ENCODE measurements around the gene LCNL1.
"Not testable (repeated sequence)": the region's sequence is repeated elsewhere in the genome, so short reads cannot be mapped to it uniquely, and the experiment has no call there.

LCNL1 gene

DNA sequence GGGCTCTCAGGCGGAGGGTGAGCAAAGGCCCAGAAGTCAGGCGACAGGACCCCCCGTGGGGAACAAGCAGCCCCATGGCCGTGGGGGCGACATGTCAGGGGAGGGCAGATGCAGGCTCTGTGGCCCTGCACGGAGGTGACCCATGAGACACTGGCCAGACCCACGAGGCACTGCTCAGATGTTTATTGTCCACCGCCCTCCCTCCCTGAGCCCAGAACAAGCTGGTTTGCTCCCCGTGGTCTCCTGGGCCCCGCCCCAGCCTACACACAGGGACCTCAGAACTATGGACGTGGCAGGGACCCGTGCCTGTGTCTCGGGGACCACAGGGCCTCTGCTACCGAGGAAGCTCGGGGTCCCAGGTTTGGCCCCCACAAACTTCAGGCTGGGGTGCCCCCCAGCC lies 47.2 kb downstream of the LCNL1 start:
- no peak overlapping the region for H3K27ac ChIP-seq
- no peak for DNase-seq
- H3K4me1 ChIP-seq, result peaks cover 0 to 45% (median 31%) of the 10 kb centered on the region in 4 donors
- H3K27me3 ChIP-seq, result peaks cover 0 to 8% of the 10 kb centered on the region in 2 donors
- no peaks in the 10 kb centered on the region for H3K9me3 ChIP-seq
- intact Hi-C loops (cut with DNase I; ENCODE audit: low total_unique reads), result no loop called here
- no peak overlapping the region for H3K4me3 ChIP-seq
- H3K36me3 ChIP-seq, result no peaks in the 10 kb centered on the region
- TF ChIP-seq, protein P1, sequence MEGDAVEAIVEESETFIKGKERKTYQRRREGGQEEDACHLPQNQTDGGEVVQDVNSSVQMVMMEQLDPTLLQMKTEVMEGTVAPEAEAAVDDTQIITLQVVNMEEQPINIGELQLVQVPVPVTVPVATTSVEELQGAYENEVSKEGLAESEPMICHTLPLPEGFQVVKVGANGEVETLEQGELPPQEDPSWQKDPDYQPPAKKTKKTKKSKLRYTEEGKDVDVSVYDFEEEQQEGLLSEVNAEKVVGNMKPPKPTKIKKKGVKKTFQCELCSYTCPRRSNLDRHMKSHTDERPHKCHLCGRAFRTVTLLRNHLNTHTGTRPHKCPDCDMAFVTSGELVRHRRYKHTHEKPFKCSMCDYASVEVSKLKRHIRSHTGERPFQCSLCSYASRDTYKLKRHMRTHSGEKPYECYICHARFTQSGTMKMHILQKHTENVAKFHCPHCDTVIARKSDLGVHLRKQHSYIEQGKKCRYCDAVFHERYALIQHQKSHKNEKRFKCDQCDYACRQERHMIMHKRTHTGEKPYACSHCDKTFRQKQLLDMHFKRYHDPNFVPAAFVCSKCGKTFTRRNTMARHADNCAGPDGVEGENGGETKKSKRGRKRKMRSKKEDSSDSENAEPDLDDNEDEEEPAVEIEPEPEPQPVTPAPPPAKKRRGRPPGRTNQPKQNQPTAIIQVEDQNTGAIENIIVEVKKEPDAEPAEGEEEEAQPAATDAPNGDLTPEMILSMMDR (IDR thresholded peaks at IDR 0.05), result no peak

DNA sequence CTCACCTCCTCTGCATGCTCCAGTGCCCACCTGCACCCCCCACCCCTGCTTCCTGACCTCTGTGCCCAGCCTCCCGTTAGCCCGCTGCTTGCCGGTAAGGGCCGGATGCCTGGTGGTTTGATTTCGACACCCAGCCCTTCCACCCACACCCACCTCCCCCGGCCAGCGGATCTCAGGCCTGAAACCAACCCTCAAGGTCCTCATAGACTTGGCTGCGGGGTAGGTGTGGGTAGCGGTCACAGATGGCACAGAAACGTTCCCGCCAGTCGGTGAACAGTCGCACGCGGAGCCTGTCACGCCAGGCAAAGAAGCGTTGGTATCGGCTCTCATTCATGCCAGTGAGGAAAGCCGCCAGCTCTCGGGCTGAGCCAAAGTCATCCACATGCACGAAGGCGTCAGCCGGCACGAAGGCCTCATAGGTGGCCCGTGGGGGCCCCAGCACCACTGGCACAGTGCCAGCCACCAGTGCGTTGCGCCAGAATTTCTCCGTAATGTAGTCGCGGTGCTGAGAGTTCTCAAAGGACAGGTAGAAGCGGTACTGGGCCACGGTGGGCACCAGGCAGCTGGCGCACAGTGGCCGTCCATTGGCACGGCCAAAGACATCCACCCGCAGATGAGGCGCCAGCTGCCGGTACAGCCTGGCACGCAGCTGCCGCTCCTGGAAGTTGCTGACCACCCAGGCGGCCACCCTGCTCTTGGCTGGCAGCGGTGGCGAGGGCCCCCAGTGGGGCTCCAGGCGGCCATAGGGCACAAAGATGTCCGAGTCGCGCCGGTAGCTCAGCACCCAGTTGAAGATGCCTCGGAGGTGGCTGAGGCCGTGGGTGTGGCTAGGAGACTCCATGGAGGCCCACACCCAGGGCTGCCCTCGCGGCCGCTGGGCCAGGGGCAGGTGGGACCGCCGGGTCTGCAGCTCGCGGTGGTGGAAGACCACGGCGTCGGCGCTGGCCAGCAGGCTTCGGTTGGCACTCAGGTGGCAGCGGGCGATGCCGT lies 48.0 kb downstream of the LCNL1 start:
- Histone ChIP-seq H3K4me3 (no peak overlapping the region), H3K36me3 (no peaks in the 10 kb centered on the region), H3K27ac (no peak overlapping the region), H3K27me3 (peaks cover 0 to 13% of the 10 kb centered on the region in 2 donors), H3K4me1 (peaks cover 0 to 48% (median 34%) of the 10 kb centered on the region in 4 donors), H3K9me3 (no peaks in the 10 kb centered on the region)
- DNase-seq, result no peak
- intact Hi-C loops (cut with DNase I; ENCODE audit: low total_unique reads), result no loop called here
- TF ChIP-seq, protein P1 (IDR thresholded peaks at IDR 0.05), result no peak

DNA sequence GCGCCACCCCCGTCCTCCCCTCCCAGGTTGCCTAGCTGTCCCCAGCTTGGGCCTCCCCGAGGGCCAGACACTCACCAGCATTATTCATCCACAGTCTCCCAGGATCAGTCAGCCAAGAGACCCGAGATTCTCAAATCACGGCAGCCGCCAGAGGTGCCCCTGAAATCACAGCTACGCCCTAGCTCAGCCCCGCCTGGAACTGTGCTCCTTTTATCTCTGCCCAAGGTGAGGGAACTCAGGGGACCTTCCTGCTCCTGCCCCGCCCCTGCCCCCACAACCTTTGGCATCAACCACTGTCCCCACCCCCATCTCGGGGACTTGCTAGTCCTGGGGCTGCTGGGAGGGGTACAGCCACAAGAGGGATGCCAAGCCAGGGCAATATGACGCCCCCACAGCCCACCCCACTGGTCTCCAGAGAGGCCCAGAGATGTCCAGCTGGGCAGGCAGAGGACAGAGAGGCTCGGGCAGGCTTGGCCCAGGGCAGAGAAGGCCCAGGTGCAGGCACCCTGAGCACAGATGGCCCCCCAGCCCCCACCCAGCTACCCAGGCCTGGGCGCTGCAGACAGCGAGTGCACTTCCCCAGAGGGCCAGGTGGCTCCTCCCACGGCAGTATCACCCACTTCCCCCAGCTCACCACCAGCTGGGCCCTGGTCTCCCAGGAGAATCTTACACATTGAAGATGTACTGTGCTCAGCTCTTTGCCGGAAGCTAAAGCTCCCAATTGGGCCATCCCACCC lies 49.3 kb downstream of the LCNL1 start, which contains the start of gene FUT7:
Gene FUT7 (minus strand): TSS at position 185 of the 737 bp plus-strand sequence. CDS start 97 bp downstream, at position 88.
- H3K4me3 ChIP-seq, result no peak within 1 kb of the TSS

DNA sequence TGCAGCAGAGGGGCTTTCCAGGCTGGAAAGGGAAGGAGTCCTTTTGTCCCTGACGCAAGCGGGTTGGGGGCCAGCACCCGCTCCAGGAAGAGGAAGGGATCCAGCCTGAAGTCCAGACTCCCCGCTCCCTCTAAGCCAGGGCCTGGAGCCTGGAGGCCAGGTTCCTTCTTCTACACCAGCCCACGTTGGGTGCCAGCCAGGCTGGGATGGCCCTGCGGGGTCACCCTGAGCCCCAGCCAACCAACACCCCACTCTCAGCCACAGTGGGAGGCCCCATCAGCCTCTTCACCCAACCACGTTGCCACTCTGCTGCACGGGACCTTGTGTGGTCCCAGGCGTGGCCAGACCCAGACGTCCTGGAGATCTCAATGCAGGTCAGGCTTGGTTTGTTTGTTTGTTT lies 50.1 kb downstream of the LCNL1 start:
- peak; percentile 74 to 80 for DNase-seq
- intact Hi-C loops (cut with DNase I; ENCODE audit: low total_unique reads), result no loop called here
- TF ChIP-seq, protein P1 (IDR thresholded peaks at IDR 0.05), result no peak
- no peaks in the 10 kb centered on the region for H3K9me3 ChIP-seq
- peaks cover 0 to 29% (median 22%) of the 10 kb centered on the region in 4 donors for H3K4me1 ChIP-seq
- H3K27ac ChIP-seq, result no peak overlapping the region
- H3K27me3 ChIP-seq, result peaks cover 0 to 18% of the 10 kb centered on the region in 2 donors
- H3K4me3 ChIP-seq, result peak overlapping the region in 1 of 2 donors; percentile 8
- H3K36me3 ChIP-seq, result peaks cover 0 to 8% (median 0%) of the 10 kb centered on the region in 3 donors

More for the DNA sequence above, 49.3 kb downstream of the LCNL1 start, which contains the start of gene FUT7:
- Histone ChIP-seq H3K36me3 (peaks cover 0 to under 1% (median 0%) of the 10 kb centered on the region in 3 donors), H3K9me3 (no peaks in the 10 kb centered on the region), H3K27me3 (peaks cover 0 to 18% of the 10 kb centered on the region in 2 donors), H3K27ac (no peak within 1 kb of the TSS), H3K4me1 (peaks cover 0 to 35% (median 27%) of the 10 kb centered on the region in 4 donors)
- intact Hi-C loops (cut with DNase I; ENCODE audit: low total_unique reads), result no loop called here
- no peak for DNase-seq
- TF ChIP-seq, protein P1 (IDR thresholded peaks at IDR 0.05), result no peak

DNA sequence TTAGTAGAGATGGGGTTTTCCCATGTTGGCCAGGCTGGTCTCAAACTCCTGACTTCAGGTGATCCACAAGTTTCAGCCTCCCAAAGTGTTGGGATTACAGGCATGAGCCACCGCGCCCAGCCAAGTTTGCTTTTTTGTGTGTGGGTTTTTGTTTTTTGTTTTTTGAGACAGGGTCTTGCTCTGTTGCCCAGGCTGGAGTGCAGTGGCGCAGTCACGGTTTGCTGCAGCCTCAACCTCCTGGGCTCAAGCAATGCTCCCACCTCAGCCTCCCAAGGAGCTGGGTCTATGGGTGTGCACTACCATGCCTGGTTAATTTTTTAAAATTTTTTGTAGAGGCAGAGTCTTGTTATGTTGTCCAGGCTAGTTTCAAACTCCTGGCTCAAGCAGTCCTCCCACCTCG lies 50.7 kb downstream of the LCNL1 start:
- peaks cover 0 to 18% of the 10 kb centered on the region in 2 donors for H3K27me3 ChIP-seq
- H3K9me3 ChIP-seq; H3K27ac ChIP-seq; DNase-seq; intact Hi-C loops (cut with DNase I; ENCODE audit: low total_unique reads): not testable (repeated sequence)
- H3K36me3 ChIP-seq, result peaks cover 0 to 14% (median 0%) of the 10 kb centered on the region in 3 donors
- peak overlapping the region; percentile 2 to 8 for H3K4me3 ChIP-seq
- peaks cover 0 to 27% (median 20%) of the 10 kb centered on the region in 4 donors for H3K4me1 ChIP-seq
